ENCODE data around the gene CELSR1. TPM values are rescaled to one million over a fixed set of nuclear protein-coding genes. Genes with fewer than 3 reads are reported as not detected.

The CELSR1 gene
- total and polyA plus RNA-seq, 8 donors: 24.6 to 59.8 (median 33.3) TPM

GRCh38 chr22:46549971-46550641 lies 12.7 kb upstream of the CELSR1 start:
- Histone ChIP-seq H3K36me3 (no peaks in the 10 kb centered on the region), H3K4me1 (peaks cover 31 to 38% of the 10 kb centered on the region in 2 donors), H3K9me3 (peaks cover 0 to 4% of the 10 kb centered on the region in 2 donors), H3K27ac (no peak overlapping the region), H3K27me3 (peaks cover 0 to 13% of the 10 kb centered on the region in 2 donors), H3K4me3 (no peak overlapping the region)
- intact Hi-C loops (cut with DNase I): no loop called here
- no peak for TF ChIP-seq CTCF (IDR thresholded peaks at IDR 0.05)
- no peak for ATAC-seq
- DNase-seq: peak in 1 of 4 donors; percentile 60

GRCh38 chr22:46549563-46549840 lies 12.1 kb upstream of the CELSR1 start:
- ATAC-seq: no peak
- H3K27ac ChIP-seq: no peak overlapping the region
- peaks cover 31 to 38% of the 10 kb centered on the region in 2 donors for H3K4me1 ChIP-seq
- no peak for TF ChIP-seq CTCF (IDR thresholded peaks at IDR 0.05)
- no peaks in the 10 kb centered on the region for H3K36me3 ChIP-seq
- peaks cover 0 to 13% of the 10 kb centered on the region in 2 donors for H3K27me3 ChIP-seq
- peaks cover 0 to 4% of the 10 kb centered on the region in 2 donors for H3K9me3 ChIP-seq
- intact Hi-C loops (cut with DNase I): no loop called here
- H3K4me3 ChIP-seq: no peak overlapping the region
- DNase-seq: no peak

GRCh38 chr22:46547883-46548244 lies 10.4 kb upstream of the CELSR1 start:
- Histone ChIP-seq H3K4me3 (no peak overlapping the region), H3K9me3 (peaks cover 0 to 2% of the 10 kb centered on the region in 2 donors), H3K36me3 (no peaks in the 10 kb centered on the region), H3K27ac (peak overlapping the region; percentile 66 to 75), H3K27me3 (peaks cover 0 to 16% of the 10 kb centered on the region in 2 donors), H3K4me1 (peaks cover 31 to 38% of the 10 kb centered on the region in 2 donors)
- peak; percentile 63 for ATAC-seq
- DNase-seq: peak in 2 of 4 donors; percentile 76 to 88
- TF ChIP-seq CTCF (IDR thresholded peaks at IDR 0.05): no peak
- intact Hi-C loops (cut with DNase I): no loop called here

- peaks cover 0 to 21% of the 10 kb centered on the region in 2 donors for H3K27me3 ChIP-seq
- intact Hi-C loops (cut with DNase I): no loop called here
- peak overlapping the region; percentile 66 to 75 for H3K27ac ChIP-seq
- peak in 1 of 4 donors; percentile 84 for DNase-seq
- ATAC-seq: peak; percentile 71
- H3K36me3 ChIP-seq: no peaks in the 10 kb centered on the region
- H3K9me3 ChIP-seq: no peaks in the 10 kb centered on the region
- no peak for TF ChIP-seq CTCF (IDR thresholded peaks at IDR 0.05)
- peaks cover 31 to 38% of the 10 kb centered on the region in 2 donors for H3K4me1 ChIP-seq
- H3K4me3 ChIP-seq: no peak overlapping the region
Measured at GRCh38 chr22:46547179-46547882, 9.9 kb upstream of the CELSR1 start.

- DNase-seq (peak in 2 of 4 donors; percentile 81), ATAC-seq (peak; percentile 68)
- intact Hi-C loops (cut with DNase I): no loop called here
- no peak for TF ChIP-seq CTCF (IDR thresholded peaks at IDR 0.05)
- Histone ChIP-seq H3K9me3 (no peaks in the 10 kb centered on the region), H3K27me3 (peaks cover 0 to 22% of the 10 kb centered on the region in 2 donors), H3K27ac (peak overlapping the region; percentile 66 to 75), H3K4me1 (peaks cover 31 to 43% of the 10 kb centered on the region in 2 donors), H3K4me3 (no peak overlapping the region), H3K36me3 (no peaks in the 10 kb centered on the region)
Measured at GRCh38 chr22:46546466-46547178, 9.2 kb upstream of the CELSR1 start.

All from left lung (tissue), 10 donors.